B cell (primary cell): ENCODE measurements around the gene HOXD3. TPM values are rescaled to one million over a fixed set of nuclear protein-coding genes. Genes with fewer than 3 reads are reported as not detected.
A peak's percentile ranks its signal among the peaks of the same experiment; 100 is the strongest.

ENCODE experiments used
- ATAC-seq: fragments of 200-7000 bp; cut with Tn5 transposase; one replicate; pipeline ENCODE4 v1.10.0; 2021; ENCODE audit warnings: low read depth, mild to moderate bottlenecking, moderate number of reproducible peaks, moderate library complexity
- CTCF ChIA-PET: fragments of 350-600 bp; sonication (Branson Sonifier 250); formaldehyde crosslinking; loops from one replicate; lab custom pipeline; 2021; ENCODE audit warnings: antibody characterized with exemption, inconsistent platforms; lab: Charles Lee
- POLR2A ChIA-PET: fragments of 350-600 bp; sonication (Branson Sonifier 250); formaldehyde crosslinking; loops from one replicate; lab custom pipeline; 2021; ENCODE audit warnings: antibody characterized with exemption; lab: Charles Lee
- DNase-seq: peaks from one replicate; pipeline ENCODE4 v3.0.0; 2013
- H2AFZ ChIP-seq: 2 replicates; pipeline ENCODE4 v1.6.1; 2012; ENCODE audit warnings: mild to moderate bottlenecking, low read depth, low read length; ENCODE audit not compliant: insufficient read depth, poor library complexity, severe bottlenecking
- H3K27ac ChIP-seq, 2 donors: 1 replicate in 1 of 2; 2 replicates in 1 of 2; pipeline ENCODE4 v1.5.1; 2012 to 2013; ENCODE audit warnings: low read length in 2 of 2, mild to moderate bottlenecking in 2 of 2, moderate library complexity in 1 of 2
- H3K27me3 ChIP-seq, 4 experiments: fragments of 200-600 bp in 1 of 4; sonication (generic) in 1 of 4; replicated peaks in 1 of 4; 1 replicate in 2 of 4; 2 replicates in 2 of 4; pipeline versions ENCODE4 v1.6.1 to v1.7.0; 2013 to 2016; ENCODE audit warnings: low read length in 3 of 4, mild to moderate bottlenecking in 2 of 4, mixed read lengths in 1 of 4, moderate library complexity in 1 of 4; ENCODE audit not compliant: insufficient read depth in 4 of 4, control insufficient read depth in 3 of 4; ENCODE audit errors: control extremely low read depth in 1 of 4
- H3K36me3 ChIP-seq, 2 experiments: replicated peaks in 1 of 2; 1 replicate in 1 of 2; 2 replicates in 1 of 2; pipeline versions ENCODE4 v1.6.1 to v1.7.1; 2013; ENCODE audit warnings: low read length in 1 of 2; ENCODE audit not compliant: insufficient read depth in 2 of 2, control insufficient read depth in 1 of 2; ENCODE audit errors: control extremely low read depth in 1 of 2, extremely low read depth in 1 of 2
- H3K4me1 ChIP-seq, 2 donors: fragments of 200-600 bp in 1 of 2; sonication (generic) in 1 of 2; 1 replicate in 1 of 2; 2 replicates in 1 of 2; pipeline versions ENCODE4 v1.5.1 to v1.6.1; 2013 to 2017; ENCODE audit warnings: low read length in 2 of 2; ENCODE audit not compliant: control insufficient read depth in 2 of 2, insufficient read depth in 2 of 2
- H3K4me2 ChIP-seq: replicated peaks from 2 replicates; pipeline ENCODE3; 2012; ENCODE audit warnings: mild to moderate bottlenecking, low read depth, low read length; ENCODE audit not compliant: poor library complexity, severe bottlenecking
- H3K4me3 ChIP-seq, 5 experiments: fragments of 200-600 bp in 1 of 5; sonication (generic) in 1 of 5; 1 replicate in 3 of 5; 2 replicates in 2 of 5; pipeline versions ENCODE4 v1.5.1 to v1.7.0; 2011 to 2016; ENCODE audit warnings: low read length in 4 of 5, mild to moderate bottlenecking in 4 of 5, low read depth in 2 of 5, control low read depth in 1 of 5, moderate library complexity in 1 of 5; ENCODE audit not compliant: insufficient read depth in 1 of 5; ENCODE audit errors: control extremely low read depth in 1 of 5, extremely low read depth in 1 of 5
- H3K79me2 ChIP-seq: fragments of 200-600 bp; sonication (generic); one replicate; pipeline ENCODE4 v1.6.0; 2016; ENCODE audit warnings: low read length; ENCODE audit not compliant: control insufficient read depth, insufficient read depth
- H3K9ac ChIP-seq: fragments of 200-600 bp; sonication (generic); 2 replicates; pipeline ENCODE4 v1.6.1; 2017; ENCODE audit warnings: mild to moderate bottlenecking, low read length, moderate library complexity
- H3K9me3 ChIP-seq, 3 donors: one replicate each; pipeline versions ENCODE4 v1.6.1 to v1.7.1; 2013; ENCODE audit warnings: low read length in 2 of 3; ENCODE audit not compliant: control insufficient read depth in 2 of 3, insufficient read depth in 1 of 3; ENCODE audit errors: control extremely low read depth in 1 of 3
- H4K20me1 ChIP-seq: 2 replicates; pipeline ENCODE4 v1.6.0; 2012; ENCODE audit warnings: mild to moderate bottlenecking, low read length; ENCODE audit not compliant: insufficient read depth, control insufficient read depth, poor library complexity, severe bottlenecking
- H3K27ac Mint-ChIP-seq: one replicate; pipeline ENCODE4 v1.8.0; 2021; ENCODE audit warnings: mixed read lengths
- H3K27me3 Mint-ChIP-seq: one replicate; pipeline ENCODE4 v1.8.0; 2021; ENCODE audit warnings: mixed read lengths
- H3K4me1 Mint-ChIP-seq: one replicate; pipeline ENCODE4 v1.8.0; 2021; ENCODE audit warnings: mixed read lengths
- H3K4me3 Mint-ChIP-seq: one replicate; pipeline ENCODE4 v1.8.0; 2021; ENCODE audit warnings: mixed read lengths
- H3K9me3 Mint-ChIP-seq: one replicate; pipeline ENCODE4 v1.8.0; 2022; ENCODE audit warnings: mixed read lengths; ENCODE audit not compliant: insufficient read depth
- CTCF ChIP-seq: fragments of 200-600 bp; IDR thresholded peaks from one replicate; pipeline ENCODE4 v1.8.0; 2022; ENCODE audit warnings: antibody characterized with exemption, mild to moderate bottlenecking
- EZH2 ChIP-seq: IDR thresholded peaks from 2 replicates; pipeline ENCODE4 v1.6.1; 2012; ENCODE audit warnings: borderline replicate concordance, low read depth, mild to moderate bottlenecking, moderate library complexity, low read length; ENCODE audit not compliant: insufficient read depth, poor library complexity, severe bottlenecking
- WGBS: methylation state at CpG from one replicate; pipeline ENCODE4 v1.1.5; 2013; ENCODE audit warnings: missing lambda C conversion rate; ENCODE audit not compliant: insufficient coverage; 5-methylcytosine and 5-hydroxymethylcytosine counted together
- intact Hi-C: fragments of 100-400 bp; cut with micrococcal nuclease; formaldehyde crosslinking; loops from one replicate; pipeline ENCODE4 v1.10.0; 2022
- polyA plus RNA-seq: library from polyadenylated mRNA; depleted of rRNA; stranded (reverse); fragments of >200 nt; gene quantifications from 2 replicates; pipeline ENCODE4 v1.2.3, GENCODE V29; 2012
- total RNA-seq, 2 donors: library from RNA; stranded (reverse); fragments of 120-200 nt in 1 of 2; gene quantifications; 1 replicate in 1 of 2; 2 replicates in 1 of 2; pipeline versions ENCODE4 v1.2.3 to v1.2.4, GENCODE V29; 2013 to 2022

The HOXD3 gene
- total and polyA plus RNA-seq, 2 donors (not counting 1 experiment from before 2014, with no cell fraction given), result not detected

GRCh38 chr2:176150584-176151441 lies 6.3 kb upstream of the HOXD3 start:
- no peak overlapping the region for H3K4me2 ChIP-seq
- WGBS, result 53% methylated on average over 11 of the region's 14 CpGs
- peaks cover 81% of the 10 kb centered on the region for H3K27me3 Mint-ChIP-seq
- no peaks in the 10 kb centered on the region for H3K4me1 Mint-ChIP-seq
- H3K27ac ChIP-seq, result no peak overlapping the region
- ChIA-PET POLR2A (no interaction called here), CTCF (no interaction called here)
- no peak overlapping the region for H2AFZ ChIP-seq
- peaks cover 0 to 87% (median 54%) of the 10 kb centered on the region in 4 experiments for H3K27me3 ChIP-seq
- peak; percentile 3 for DNase-seq
- no peaks in the 10 kb centered on the region for H4K20me1 ChIP-seq
- intact Hi-C loops, result no loop called here
- no peak overlapping the region for H3K9ac ChIP-seq
- H3K79me2 ChIP-seq, result no peaks in the 10 kb centered on the region
- H3K36me3 ChIP-seq, result no peaks in the 10 kb centered on the region
- H3K4me3 Mint-ChIP-seq, result no peak overlapping the region
- H3K4me1 ChIP-seq, result peaks cover 0 to 4% of the 10 kb centered on the region in 2 donors
- TF ChIP-seq CTCF (no peak), EZH2 (no peak)
- ATAC-seq, result no peak
- H3K27ac Mint-ChIP-seq, result no peak overlapping the region
- H3K4me3 ChIP-seq, result no peak overlapping the region
- H3K9me3 Mint-ChIP-seq, result no peaks in the 10 kb centered on the region
- H3K9me3 ChIP-seq, result peaks cover 0 to 25% (median 0%) of the 10 kb centered on the region in 3 donors
